Activated T-cell treated with anti-CD3 and anti-CD28 coated beads, Interleukin-2, amount 50 U/mL, for 48 hours (primary cell): ENCODE results near the gene RAB19.

ENCODE experiments used
- DNase-seq, 2 experiments: peaks; one replicate each; pipeline ENCODE4 v3.0.0-alpha.2; 2020

The RAB19 gene

GRCh38 chr7:140403878-140404564, at the start of gene RAB19:
Gene RAB19, plus strand, starts transcription at chr7:140404058. Its CDS starts 3,589 bp downstream, at chr7:140407647.
- peak; percentile 57 to 59 for DNase-seq

GRCh38 chr7:140358024-140358411, 45.8 kb upstream of the RAB19 start:
- DNase-seq: no peak

- DNase-seq: peak; percentile 33 to 37
Measured at GRCh38 chr7:140358412-140359051, 45.3 kb upstream of the RAB19 start.

GRCh38 chr7:140360697-140361229, 43.1 kb upstream of the RAB19 start:
- no peak for DNase-seq

GRCh38 chr7:140364819-140365218, 39.0 kb upstream of the RAB19 start:
- no peak for DNase-seq

GRCh38 chr7:140367528-140367927, 36.3 kb upstream of the RAB19 start:
- DNase-seq: no peak

GRCh38 chr7:140369294-140369693, 34.6 kb upstream of the RAB19 start:
- no peak for DNase-seq

GRCh38 chr7:140375323-140375722, 28.5 kb upstream of the RAB19 start:
- DNase-seq: no peak

- peak; percentile 60 to 61 for DNase-seq
Measured at GRCh38 chr7:140375892-140376730, 27.7 kb upstream of the RAB19 start.

GRCh38 chr7:140383954-140384713, 19.7 kb upstream of the RAB19 start:
- DNase-seq: peak in 1 of 2 experiments; percentile 8

GRCh38 chr7:140384894-140385545, 18.8 kb upstream of the RAB19 start:
- DNase-seq: no peak

GRCh38 chr7:140389445-140389844, 14.4 kb upstream of the RAB19 start:
- no peak for DNase-seq

GRCh38 chr7:140390034-140390433, 13.8 kb upstream of the RAB19 start:
- DNase-seq: peak in 1 of 2 experiments; percentile 38

GRCh38 chr7:140390466-140391190, 13.2 kb upstream of the RAB19 start:
- peak in 1 of 2 experiments; percentile 47 for DNase-seq

GRCh38 chr7:140391634-140392033, 12.2 kb upstream of the RAB19 start:
- DNase-seq: no peak

GRCh38 chr7:140393756-140394306, 10.0 kb upstream of the RAB19 start:
- no peak for DNase-seq

GRCh38 chr7:140397784-140398750, 5.8 kb upstream of the RAB19 start, which contains the start of gene SLC37A3:
Gene SLC37A3, minus strand, starts transcription at chr7:140398530. Its CDS starts 16,004 bp downstream, at chr7:140382526.
- peak; percentile 91 to 93 for DNase-seq

- no peak for DNase-seq
Measured at GRCh38 chr7:140398821-140399220, 5.0 kb upstream of the RAB19 start.

- no peak for DNase-seq
Measured at GRCh38 chr7:140400381-140400780, 3.5 kb upstream of the RAB19 start.
